GM21825 (cell line): ENCODE data around the gene RXFP1.

Source experiments
- ATAC-seq: cut with Tn5 transposase; IDR thresholded peaks from one replicate; pipeline ENCODE4 v1.9.1; 2021; ENCODE audit warnings: mild to moderate bottlenecking, moderate library complexity; ENCODE audit not compliant: unreplicated experiment

The RXFP1 gene

DNA sequence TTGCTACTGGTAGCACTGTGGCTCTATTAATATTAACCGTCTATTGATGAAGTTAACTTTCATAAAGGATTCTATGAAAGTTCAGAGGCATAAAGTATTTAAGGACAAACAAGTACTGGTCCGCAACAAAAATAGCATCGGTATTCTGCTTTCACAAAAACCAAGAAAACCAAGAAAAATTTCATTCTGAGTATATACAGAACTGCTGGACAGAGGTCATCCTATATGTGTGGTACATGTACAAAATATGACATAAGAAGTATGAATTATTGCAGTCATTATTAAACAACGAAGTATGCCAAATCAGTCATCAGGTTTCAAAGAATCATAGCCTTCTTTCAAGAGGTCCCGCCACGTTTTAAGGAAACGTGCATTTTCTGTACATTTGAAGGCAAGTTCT lies 147.6 kb downstream of the RXFP1 start:
- ATAC-seq: no peak

GRCh38 chr4:158670975-158671664 lies 149.4 kb downstream of the RXFP1 start:
- peak; percentile 27 for ATAC-seq

DNA sequence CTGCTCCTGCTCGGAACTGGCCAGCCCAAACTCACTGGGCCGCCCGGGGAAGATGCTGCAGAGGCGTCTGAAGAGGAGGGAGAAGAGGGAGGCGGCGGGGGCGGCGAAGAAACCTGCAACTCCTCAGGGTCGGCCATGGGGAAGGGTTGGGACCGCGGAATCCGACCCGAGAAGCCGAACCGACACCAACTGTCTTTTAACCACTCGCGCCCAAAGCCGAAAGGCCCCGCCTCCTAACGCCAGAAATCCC lies 149.9 kb downstream of the RXFP1 start, which contains the start of gene C4orf46:
Gene C4orf46, minus strand, starts transcription at position 223 of the 250 bp plus-strand sequence. Its CDS starts 86 bp downstream, at position 137.
- ATAC-seq: no peak

DNA sequence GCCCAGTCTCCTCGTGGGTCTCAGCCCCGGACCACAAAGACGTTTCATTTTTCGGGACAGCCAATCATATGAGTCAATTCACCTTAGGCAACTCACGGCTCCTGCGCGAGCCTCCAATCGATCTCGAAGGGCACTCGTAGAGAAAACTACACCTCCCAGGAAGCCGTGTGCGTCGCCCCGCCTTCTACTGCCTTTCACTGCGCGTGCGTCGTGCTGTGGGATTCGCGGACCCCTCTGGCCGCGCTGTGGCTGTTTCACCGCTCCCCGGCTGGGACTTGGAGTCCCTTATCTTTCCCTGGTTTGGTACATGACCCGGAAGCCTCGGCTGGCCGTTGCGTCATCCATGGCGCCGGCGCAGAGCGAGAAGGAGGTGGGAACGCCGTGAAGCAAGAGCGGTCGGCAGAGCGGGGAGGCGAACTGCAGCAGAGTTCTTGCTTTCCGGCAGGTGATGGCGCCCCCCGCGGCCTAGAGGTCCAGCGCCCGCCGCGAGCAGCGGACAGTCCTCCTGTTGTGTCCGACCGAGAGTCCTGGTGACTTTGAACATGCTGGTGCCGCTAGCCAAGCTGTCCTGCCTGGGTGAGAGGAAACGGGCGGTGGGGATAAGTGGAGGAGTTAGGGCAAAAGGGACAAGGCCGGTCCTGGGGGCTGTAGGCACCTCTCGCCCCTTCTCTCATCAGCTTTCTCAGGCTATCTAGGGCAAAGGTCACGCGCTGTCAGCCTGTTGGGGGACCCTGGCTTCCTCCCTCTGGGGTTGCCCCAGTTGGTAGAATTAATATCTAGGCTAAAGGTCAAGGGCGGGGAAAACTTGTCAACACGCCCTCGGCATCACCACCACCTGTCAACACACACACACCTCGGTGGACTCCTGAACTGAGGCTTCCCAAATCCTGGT lies 150.5 kb downstream of the RXFP1 start, which contains the start of gene ETFDH:
Gene ETFDH, plus strand, starts transcription at position 382 of the 892 bp plus-strand sequence. Its CDS starts 161 bp downstream, at position 543.
- ATAC-seq: peak; percentile 89

- ATAC-seq: no peak
Observed at GRCh38 chr4:158673633-158674032, 152.0 kb downstream of the RXFP1 start.

GRCh38 chr4:158676076-158676475 lies 154.4 kb downstream of the RXFP1 start:
- no peak for ATAC-seq

DNA sequence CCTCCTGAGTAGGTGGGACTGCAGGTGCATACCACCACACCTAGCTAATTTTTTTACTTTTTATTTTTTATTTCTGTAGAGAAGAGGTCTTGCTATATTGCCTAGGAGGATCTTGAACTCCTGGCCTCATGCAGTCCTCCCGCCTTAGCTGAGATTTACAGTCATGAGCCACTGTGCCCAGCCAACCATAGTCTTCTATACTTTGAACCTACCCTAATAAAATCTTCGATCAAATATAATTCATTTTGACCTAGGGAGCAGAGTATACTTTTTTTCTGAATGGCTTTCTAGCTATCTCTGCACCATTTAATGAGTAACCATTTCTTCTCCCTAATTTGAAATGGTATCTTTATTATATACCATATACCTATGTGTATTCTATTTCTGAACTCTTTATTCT lies 157.1 kb downstream of the RXFP1 start:
- ATAC-seq: no peak

- ATAC-seq: no peak
Observed at GRCh38 chr4:158681629-158682028, 159.9 kb downstream of the RXFP1 start.

- ATAC-seq: no peak
Observed at GRCh38 chr4:158682066-158682465, 160.4 kb downstream of the RXFP1 start.

- ATAC-seq: no peak
Observed at GRCh38 chr4:158688813-158689212, 167.1 kb downstream of the RXFP1 start.
